ENCODE measurements around the gene GABRG3. TPM values are rescaled to one million over a fixed set of nuclear protein-coding genes. Genes with fewer than 3 reads are reported as not detected.

The GABRG3 gene
- total and polyA plus RNA-seq, 2 donors (not counting 3 experiments of a cell fraction or from before 2014, with no cell fraction given), result not detected

- Histone ChIP-seq H3K9me3 (replicated peaks; ENCODE audit: control insufficient read depth, insufficient read depth, low read length) (no peaks in the 10 kb centered on the region), H3K4me1 (ENCODE audit: control insufficient read depth, extremely low read depth, insufficient read depth, low read length) (no peaks in the 10 kb centered on the region), H2AFZ (ENCODE audit: low read depth, low read length) (no peak overlapping the region), H3K27ac (ENCODE audit: insufficient read depth, low read depth, low read length) (no peak overlapping the region), H4K20me1 (replicated peaks; ENCODE audit: control insufficient read depth, extremely low read depth, insufficient read depth, low read length) (no peaks in the 10 kb centered on the region), H3K27me3 (ENCODE audit: control insufficient read depth in 2 of 2, insufficient read depth in 2 of 2, low read length in 2 of 2) (no peaks in the 10 kb centered on the region), H3K9ac (replicated peaks; ENCODE audit: extremely low read depth, insufficient read depth, low read length) (no peak overlapping the region), H3K79me2 (ENCODE audit: control insufficient read depth, insufficient read depth, low read length) (no peaks in the 10 kb centered on the region), H3K4me3 (replicated peaks in 1 of 3; ENCODE audit: insufficient read depth in 1 of 3, low read depth in 1 of 3, low read length in 3 of 3) (no peak overlapping the region), H3K4me2 (ENCODE audit: insufficient read depth, low read length) (no peak overlapping the region), H3K9me1 (replicated peaks; ENCODE audit: control insufficient read depth, extremely low read depth, insufficient read depth, low read length) (no peaks in the 10 kb centered on the region), H3K36me3 (ENCODE audit: control insufficient read depth in 2 of 2, extremely low read depth in 1 of 2, insufficient read depth in 2 of 2, low read length in 2 of 2) (no peaks in the 10 kb centered on the region)
- FAIRE-seq (no peak), DNase-seq (ENCODE audit: low read depth, low spot score) (no peak)
- ChIA-PET CTCF (no interaction called here), POLR2A (no interaction called here)
- BruUV-seq (replicated peaks), result no TSS peak
- TF ChIP-seq FOS (IDR thresholded peaks at IDR 0.05; ENCODE audit: borderline replicate concordance, insufficient read depth, low read length) (no peak), MAX (IDR thresholded peaks at IDR 0.05; ENCODE audit: insufficient read depth, insufficient read length) (no peak), JUN (IDR thresholded peaks at IDR 0.05; ENCODE audit: borderline replicate concordance, insufficient read depth, insufficient read length, low read depth) (no peak), CTCF (IDR thresholded peaks at IDR 0.05; ENCODE audit: extremely low read depth in 1 of 2, insufficient read depth in 1 of 2, low read depth in 1 of 2, low read length in 2 of 2) (no peak), POLR2A (IDR thresholded peaks at IDR 0.05; ENCODE audit: low read depth, low read length) (no peak), GATA2 (IDR thresholded peaks at IDR 0.05; ENCODE audit: insufficient read depth, insufficient read length, low read depth, low read length) (no peak), MYC (IDR thresholded peaks at IDR 0.05; ENCODE audit: low read depth, low read length) (no peak), EZH2 (IDR thresholded peaks at IDR 0.05; ENCODE audit: borderline replicate concordance, low read depth, low read length, severe bottlenecking) (no peak), POLR2AphosphoS5 (IDR thresholded peaks at IDR 0.05; ENCODE audit: insufficient read depth, low read depth, low read length) (no peak)
- dilution Hi-C loops (cut with MboI; ENCODE audit: extremely low pct_ligation_motif_present, low sequenced_read_pairs) (no loop called here), intact Hi-C loops (cut with micrococcal nuclease) (no loop called here)
These were observed 287.3 kb downstream of the GABRG3 start for GRCh38 chr15:27258287-27258686.

Measured in endothelial cell of umbilical vein (primary cell).